Measurements from ENCODE around the gene CALHM3.

The CALHM3 gene

GRCh38 chr10:103450201-103450695 lies 28.8 kb downstream of the CALHM3 start:
- no peak overlapping the region for H3K14ac ChIP-seq (ENCODE audit: low read length)
- H3K27me3 ChIP-seq (ENCODE audit: insufficient read depth, low read length): no peaks in the 10 kb centered on the region
- no peak overlapping the region for H3K4me3 ChIP-seq (ENCODE audit: low read depth, low read length)
- H3K4ac ChIP-seq (ENCODE audit: low read depth, low read length): no peak overlapping the region
- no peak overlapping the region for H3K18ac ChIP-seq (ENCODE audit: low read length)
- H3K36me3 ChIP-seq (ENCODE audit: control insufficient read depth in 1 of 2, insufficient read depth in 2 of 2, low read length in 2 of 2): peaks cover 22 to 33% of the 10 kb centered on the region in 2 experiments
- peaks cover under 1% of the 10 kb centered on the region for H3K9me3 ChIP-seq (ENCODE audit: insufficient read depth, low read depth, low read length)
- no peak overlapping the region for H2BK120ac ChIP-seq (ENCODE audit: insufficient read depth, low read length, poor library complexity)
- H3K27ac ChIP-seq (ENCODE audit: low read depth, low read length): no peak overlapping the region
- H2BK5ac ChIP-seq (ENCODE audit: low read depth, low read length, poor library complexity): no peak overlapping the region
- H4K91ac ChIP-seq (ENCODE audit: low read depth, low read length): no peak overlapping the region
- peaks cover 5% of the 10 kb centered on the region for H3K79me1 ChIP-seq (ENCODE audit: low read length)
- DNase-seq: no peak
- no peak overlapping the region for H4K8ac ChIP-seq (ENCODE audit: low read depth, low read length)
- H3K4me1 ChIP-seq (ENCODE audit: control insufficient read depth in 1 of 2, insufficient read depth in 2 of 2, low read length in 2 of 2): peaks cover 10 to 11% of the 10 kb centered on the region in 2 experiments
- no peak overlapping the region for H2AFZ ChIP-seq (ENCODE audit: insufficient read depth, low read length, poor library complexity)
- H4K12ac ChIP-seq (ENCODE audit: low read depth, low read length): no peak overlapping the region
- no peak overlapping the region for H3K4me2 ChIP-seq (ENCODE audit: low read length)
- WGBS (ENCODE audit: extremely low coverage, insufficient coverage, insufficient read length): no CpG with 5 or more reads among the region's 12 CpGs
- no peak overlapping the region for H2BK12ac ChIP-seq (ENCODE audit: low read length)
- no peak overlapping the region for H3K9ac ChIP-seq (ENCODE audit: low read length)
- H3K23ac ChIP-seq (ENCODE audit: low read length): no peak overlapping the region
- no peaks in the 10 kb centered on the region for H3K79me2 ChIP-seq (ENCODE audit: control insufficient read depth, insufficient read depth, low read length, poor library complexity)
- H2AK5ac ChIP-seq (ENCODE audit: low read length): no peak overlapping the region

DNA sequence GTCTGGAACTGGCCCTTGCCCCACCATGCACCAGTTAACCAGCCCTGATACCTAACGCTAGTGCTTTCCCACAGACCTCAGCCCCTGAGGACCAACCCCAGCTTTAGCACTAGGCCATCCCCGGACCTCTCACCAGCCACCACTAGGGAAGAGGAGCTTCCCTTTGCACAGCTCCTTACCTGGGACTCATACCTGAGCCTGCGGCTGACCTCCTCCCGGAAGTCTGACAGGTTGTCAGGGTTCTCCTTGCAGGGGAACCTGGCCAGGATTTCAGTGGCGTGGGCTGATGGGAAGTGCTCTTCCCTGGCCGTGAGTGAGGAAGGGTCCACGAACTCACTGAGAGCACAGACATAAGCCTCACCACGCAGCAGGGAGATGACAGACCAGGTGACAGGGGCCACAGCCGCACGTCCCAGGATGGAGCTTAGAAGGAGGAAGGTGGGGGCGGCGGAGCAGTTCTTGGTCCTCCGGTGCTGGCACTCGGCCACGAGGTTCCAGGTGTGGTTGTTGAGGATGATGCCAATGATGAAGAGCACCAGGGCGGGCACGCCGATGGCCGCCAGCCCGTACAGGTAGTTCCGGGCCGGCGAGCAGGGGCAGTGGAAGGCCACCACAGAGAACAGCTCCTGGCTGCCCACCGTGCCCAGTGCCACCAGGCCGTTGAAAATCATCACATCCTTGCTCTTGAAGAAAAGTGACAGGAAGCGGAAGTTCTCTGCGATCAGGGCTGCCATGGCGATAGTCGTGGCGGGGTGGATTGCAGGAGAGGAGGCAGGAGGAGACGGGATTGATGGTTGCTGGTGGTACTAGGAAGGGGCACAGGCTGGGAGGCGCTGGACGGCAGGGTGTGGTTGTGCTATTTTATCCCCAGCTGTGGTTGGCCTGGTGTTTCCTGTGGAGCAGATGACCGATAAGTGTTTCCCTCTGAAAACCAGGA lies 29.6 kb downstream of the CALHM3 start:
- Histone ChIP-seq H3K27ac (ENCODE audit: low read depth, low read length) (no peak overlapping the region), H3K4me2 (ENCODE audit: low read length) (no peak overlapping the region), H3K4me1 (ENCODE audit: control insufficient read depth in 1 of 2, insufficient read depth in 2 of 2, low read length in 2 of 2) (peaks cover 10 to 11% of the 10 kb centered on the region in 2 experiments), H3K9ac (ENCODE audit: low read length) (no peak overlapping the region), H3K27me3 (ENCODE audit: insufficient read depth, low read length) (no peaks in the 10 kb centered on the region), H3K79me1 (ENCODE audit: low read length) (peaks cover 5% of the 10 kb centered on the region), H4K8ac (ENCODE audit: low read depth, low read length) (no peak overlapping the region), H3K9me3 (ENCODE audit: insufficient read depth, low read depth, low read length) (peaks cover 2% of the 10 kb centered on the region), H3K14ac (ENCODE audit: low read length) (no peak overlapping the region), H2BK5ac (ENCODE audit: low read depth, low read length, poor library complexity) (no peak overlapping the region), H3K79me2 (ENCODE audit: control insufficient read depth, insufficient read depth, low read length, poor library complexity) (no peaks in the 10 kb centered on the region), H3K4me3 (ENCODE audit: low read depth, low read length) (no peak overlapping the region), H3K18ac (ENCODE audit: low read length) (no peak overlapping the region), H2AFZ (ENCODE audit: insufficient read depth, low read length, poor library complexity) (no peak overlapping the region), H4K12ac (ENCODE audit: low read depth, low read length) (no peak overlapping the region), H2AK5ac (ENCODE audit: low read length) (no peak overlapping the region), H3K36me3 (ENCODE audit: control insufficient read depth in 1 of 2, insufficient read depth in 2 of 2, low read length in 2 of 2) (peaks cover 28 to 40% of the 10 kb centered on the region in 2 experiments), H3K23ac (ENCODE audit: low read length) (no peak overlapping the region), H2BK12ac (ENCODE audit: low read length) (no peak overlapping the region), H3K4ac (ENCODE audit: low read depth, low read length) (no peak overlapping the region), H4K91ac (ENCODE audit: low read depth, low read length) (no peak overlapping the region), H2BK120ac (ENCODE audit: insufficient read depth, low read length, poor library complexity) (no peak overlapping the region)
- WGBS (ENCODE audit: extremely low coverage, insufficient coverage, insufficient read length): no CpG with 5 or more reads among the region's 34 CpGs
- no peak for DNase-seq

GRCh38 chr10:103448746-103449145 lies 30.3 kb downstream of the CALHM3 start:
- Histone ChIP-seq H3K4me3 (ENCODE audit: low read depth, low read length) (no peak overlapping the region), H3K79me1 (ENCODE audit: low read length) (peaks cover 5% of the 10 kb centered on the region), H4K12ac (ENCODE audit: low read depth, low read length) (no peak overlapping the region), H4K91ac (ENCODE audit: low read depth, low read length) (no peak overlapping the region), H3K9me3 (ENCODE audit: insufficient read depth, low read depth, low read length) (peaks cover 2% of the 10 kb centered on the region), H3K18ac (ENCODE audit: low read length) (no peak overlapping the region), H3K36me3 (ENCODE audit: control insufficient read depth in 1 of 2, insufficient read depth in 2 of 2, low read length in 2 of 2) (peaks cover 36 to 48% of the 10 kb centered on the region in 2 experiments), H2BK120ac (ENCODE audit: insufficient read depth, low read length, poor library complexity) (no peak overlapping the region), H2BK12ac (ENCODE audit: low read length) (no peak overlapping the region), H3K23ac (ENCODE audit: low read length) (no peak overlapping the region), H4K8ac (ENCODE audit: low read depth, low read length) (no peak overlapping the region), H3K4me1 (ENCODE audit: control insufficient read depth in 1 of 2, insufficient read depth in 2 of 2, low read length in 2 of 2) (peaks cover 10 to 11% of the 10 kb centered on the region in 2 experiments), H3K27ac (ENCODE audit: low read depth, low read length) (no peak overlapping the region), H3K27me3 (ENCODE audit: insufficient read depth, low read length) (no peaks in the 10 kb centered on the region), H3K14ac (ENCODE audit: low read length) (no peak overlapping the region), H3K4ac (ENCODE audit: low read depth, low read length) (no peak overlapping the region), H2AFZ (ENCODE audit: insufficient read depth, low read length, poor library complexity) (no peak overlapping the region), H3K9ac (ENCODE audit: low read length) (no peak overlapping the region), H2BK5ac (ENCODE audit: low read depth, low read length, poor library complexity) (no peak overlapping the region), H3K4me2 (ENCODE audit: low read length) (no peak overlapping the region), H3K79me2 (ENCODE audit: control insufficient read depth, insufficient read depth, low read length, poor library complexity) (no peaks in the 10 kb centered on the region), H2AK5ac (ENCODE audit: low read length) (no peak overlapping the region)
- WGBS (ENCODE audit: extremely low coverage, insufficient coverage, insufficient read length): no CpG with 5 or more reads among the region's 1 CpG
- peak in 1 of 2 donors; percentile 42 for DNase-seq

DNA sequence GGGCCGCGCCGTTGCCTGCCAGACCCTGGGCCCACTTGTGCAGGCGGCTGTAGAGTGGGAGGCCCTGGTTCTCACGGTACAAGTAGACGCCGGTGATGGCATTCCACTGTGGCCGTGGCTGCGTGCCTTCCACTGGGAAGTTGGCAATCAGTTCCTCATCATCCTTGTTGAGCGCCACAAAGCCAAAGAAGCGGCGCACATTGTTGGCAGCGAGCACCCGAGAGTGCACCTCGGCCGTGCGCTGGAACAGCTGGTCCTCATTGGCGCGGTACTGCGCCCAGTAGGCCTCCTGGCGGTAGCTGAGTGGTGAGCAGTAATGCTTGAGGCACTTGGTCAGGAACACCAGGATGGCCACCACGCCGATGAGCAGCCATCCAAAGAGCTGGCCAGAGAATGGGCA lies 31.9 kb downstream of the CALHM3 start:
- Histone ChIP-seq H3K79me1 (ENCODE audit: low read length) (peaks cover 5% of the 10 kb centered on the region), H2BK12ac (ENCODE audit: low read length) (no peak overlapping the region), H3K9ac (ENCODE audit: low read length) (no peak overlapping the region), H4K91ac (ENCODE audit: low read depth, low read length) (no peak overlapping the region), H3K9me3 (ENCODE audit: insufficient read depth, low read depth, low read length) (peaks cover 2% of the 10 kb centered on the region), H3K4ac (ENCODE audit: low read depth, low read length) (no peak overlapping the region), H3K4me2 (ENCODE audit: low read length) (no peak overlapping the region), H3K4me3 (ENCODE audit: low read depth, low read length) (no peak overlapping the region), H2BK5ac (ENCODE audit: low read depth, low read length, poor library complexity) (no peak overlapping the region), H3K27me3 (ENCODE audit: insufficient read depth, low read length) (no peaks in the 10 kb centered on the region), H4K8ac (ENCODE audit: low read depth, low read length) (no peak overlapping the region), H3K23ac (ENCODE audit: low read length) (no peak overlapping the region), H3K27ac (ENCODE audit: low read depth, low read length) (no peak overlapping the region), H3K14ac (ENCODE audit: low read length) (no peak overlapping the region), H2AFZ (ENCODE audit: insufficient read depth, low read length, poor library complexity) (no peak overlapping the region), H2AK5ac (ENCODE audit: low read length) (no peak overlapping the region), H3K18ac (ENCODE audit: low read length) (no peak overlapping the region), H4K12ac (ENCODE audit: low read depth, low read length) (no peak overlapping the region), H3K36me3 (ENCODE audit: control insufficient read depth in 1 of 2, insufficient read depth in 2 of 2, low read length in 2 of 2) (peaks cover 49 to 63% of the 10 kb centered on the region in 2 experiments), H3K4me1 (ENCODE audit: control insufficient read depth in 1 of 2, insufficient read depth in 2 of 2, low read length in 2 of 2) (peaks cover 6% of the 10 kb centered on the region in 2 experiments), H2BK120ac (ENCODE audit: insufficient read depth, low read length, poor library complexity) (no peak overlapping the region), H3K79me2 (ENCODE audit: control insufficient read depth, insufficient read depth, low read length, poor library complexity) (no peaks in the 10 kb centered on the region)
- no CpG with 5 or more reads among the region's 23 CpGs for WGBS (ENCODE audit: extremely low coverage, insufficient coverage, insufficient read length)
- no peak for DNase-seq
